ENCODE data around the gene SH3BP1.

DNA sequence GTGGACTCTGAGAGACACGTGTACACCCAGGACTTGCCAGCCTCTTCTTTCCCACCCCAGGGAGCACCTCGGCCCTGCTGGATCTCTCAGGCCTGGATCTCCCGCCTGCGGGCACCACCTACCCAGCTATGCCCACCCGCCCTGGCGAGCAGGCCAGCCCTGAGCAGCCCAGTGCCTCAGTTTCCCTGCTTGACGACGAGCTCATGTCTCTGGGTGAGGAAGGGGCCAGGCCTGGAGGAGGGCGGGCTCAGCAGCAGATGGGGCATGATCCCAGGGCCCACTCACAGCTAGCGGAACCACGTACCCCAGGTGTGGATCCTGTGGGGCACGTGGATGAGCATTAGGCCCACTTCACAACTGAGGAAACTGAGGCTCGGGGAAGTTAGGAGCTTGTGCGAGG lies 13.7 kb upstream of the SH3BP1 start:
- TF ChIP-seq TARDBP (IDR thresholded peaks at IDR 0.05) (no peak), NFRKB (IDR thresholded peaks at IDR 0.05) (no peak), FOXK2 (IDR thresholded peaks at IDR 0.05) (no peak), SP1 (IDR thresholded peaks at IDR 0.05) (no peak), SUZ12 (IDR thresholded peaks at IDR 0.05) (no peak), CTBP1 (IDR thresholded peaks at IDR 0.05; ENCODE audit: borderline replicate concordance) (no peak)

All from HEK293T (cell line).